SK-N-MC (cell line): ENCODE results near the gene HPF1.
A peak's percentile ranks its signal among the peaks of the same experiment; 100 is the strongest.

Experiments used
- DNase-seq: peaks from one replicate; pipeline ENCODE4 v3.0.0-alpha.2; 2011; ENCODE audit warnings: low read depth, low spot score
- H3K27ac ChIP-seq: fragments of 200-600 bp; sonication (generic); 2 replicates; pipeline ENCODE4 v1.5.1; 2016; ENCODE audit warnings: mixed run types
- H3K36me3 ChIP-seq: fragments of 200-600 bp; sonication (generic); 2 replicates; pipeline ENCODE4 v1.6.1; 2017; ENCODE audit warnings: antibody characterized with exemption, low read length, mixed read lengths; ENCODE audit not compliant: insufficient read depth
- H3K4me3 ChIP-seq: fragments of 200-600 bp; sonication (generic); 2 replicates; pipeline ENCODE4 v1.5.1; 2016
- H3K9ac ChIP-seq: fragments of 200-600 bp; sonication (generic); 2 replicates; pipeline ENCODE4 v1.8.0; 2017; ENCODE audit warnings: mixed run types, mixed read lengths; ENCODE audit not compliant: insufficient read length
- H3K9me3 ChIP-seq: fragments of 200-600 bp; sonication (generic); 2 replicates; pipeline ENCODE4 v1.6.1; 2017; ENCODE audit warnings: low read depth, mild to moderate bottlenecking, antibody characterized with exemption, low read length, moderate library complexity, mixed read lengths
- EZH2 ChIP-seq: fragments of 200-600 bp; sonication (generic); IDR thresholded peaks from one replicate; pipeline ENCODE4 v1.6.1; 2017; ENCODE audit warnings: antibody characterized with exemption
- FOXP2 ChIP-seq: optimal IDR thresholded peaks from 2 replicates; pipeline ENCODE3; 2011; ENCODE audit warnings: mild to moderate bottlenecking, moderate library complexity; ENCODE audit not compliant: insufficient read depth; ENCODE audit errors: extremely low read length, control extremely low read depth
- POLR2AphosphoS5 ChIP-seq: IDR thresholded peaks from 2 replicates; pipeline ENCODE4 v1.6.1; 2012; ENCODE audit warnings: mild to moderate bottlenecking, low read depth, low read length, borderline replicate concordance

The HPF1 gene

DNA sequence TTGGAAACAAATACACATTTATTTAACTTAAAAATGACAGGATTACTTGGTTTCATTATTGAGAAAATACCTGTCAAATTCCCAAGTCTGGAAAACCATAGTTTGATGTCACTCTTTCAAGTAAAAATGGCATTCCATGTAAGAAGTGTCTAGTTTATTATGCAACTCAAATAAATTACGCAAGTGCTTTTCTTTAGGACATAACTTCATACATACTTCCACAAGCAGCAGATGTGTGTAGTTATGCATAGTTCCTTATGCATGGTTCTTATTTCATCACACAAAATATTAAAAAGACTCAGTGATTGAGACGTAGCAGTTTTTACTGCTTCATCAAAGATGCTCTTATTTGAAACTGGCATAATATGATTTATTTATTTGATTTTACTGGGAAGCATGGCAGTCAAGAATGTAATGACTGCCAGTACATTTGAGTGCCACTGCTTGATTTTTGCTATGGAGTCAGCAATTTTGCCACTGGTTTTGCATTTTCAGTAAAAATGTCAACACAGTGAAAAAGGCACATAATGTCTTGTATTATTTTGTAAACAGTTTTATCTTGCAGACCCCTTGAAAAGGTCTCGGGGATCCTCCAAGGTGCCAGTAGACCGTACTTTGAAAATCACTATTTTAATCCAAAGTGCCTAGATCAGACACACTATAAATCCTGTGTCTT lies 75.2 kb downstream of the HPF1 start:
- DNase-seq = no peak
- H3K4me3 ChIP-seq = 0 out of 2 replicates have a peak overlapping the region, but pooled peaks have one; percentile 6
- H3K9ac ChIP-seq = no peak overlapping the region
- H3K9me3 ChIP-seq = no peaks in the 10 kb centered on the region
- H3K36me3 ChIP-seq = peaks cover 16% of the 10 kb centered on the region
- H3K27ac ChIP-seq = 0 out of 2 replicates have a peak overlapping the region, but pooled peaks have one; percentile 29
- no peak for TF ChIP-seq EZH2
- TF ChIP-seq FOXP2 = no peak
- no peak for TF ChIP-seq POLR2AphosphoS5
